GM19238 (cell line): ENCODE results near the gene TMCC1.
"Not testable (repeated sequence)": the region's sequence is repeated elsewhere in the genome, so short reads cannot be mapped to it uniquely, and the experiment has no call there.

Experiments used
- DNase-seq: peaks from one replicate; pipeline ENCODE4 v3.0.0; 2011; ENCODE audit warnings: low spot score; ENCODE audit not compliant: insufficient read length

The TMCC1 gene

DNA sequence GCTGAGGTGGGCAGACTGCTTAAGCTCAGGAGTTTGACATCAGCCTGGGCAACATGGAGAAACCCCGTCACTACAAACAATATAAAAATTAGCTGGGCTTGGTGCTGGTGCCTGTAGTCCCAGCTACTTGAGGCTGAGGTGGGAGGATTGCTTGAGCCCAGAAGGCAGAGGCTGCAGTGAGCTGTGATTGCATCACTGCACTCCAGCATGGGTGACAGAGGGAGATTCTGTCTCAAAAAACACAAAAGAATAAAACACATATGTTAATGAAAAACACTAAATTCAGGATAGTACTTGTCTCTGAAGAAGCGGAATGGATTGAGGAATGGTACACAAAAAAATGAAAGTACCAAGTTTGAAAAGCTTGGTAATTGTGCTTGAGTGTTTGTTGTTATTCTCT lies 159.1 kb downstream of the TMCC1 start:
- no peak for DNase-seq

DNA sequence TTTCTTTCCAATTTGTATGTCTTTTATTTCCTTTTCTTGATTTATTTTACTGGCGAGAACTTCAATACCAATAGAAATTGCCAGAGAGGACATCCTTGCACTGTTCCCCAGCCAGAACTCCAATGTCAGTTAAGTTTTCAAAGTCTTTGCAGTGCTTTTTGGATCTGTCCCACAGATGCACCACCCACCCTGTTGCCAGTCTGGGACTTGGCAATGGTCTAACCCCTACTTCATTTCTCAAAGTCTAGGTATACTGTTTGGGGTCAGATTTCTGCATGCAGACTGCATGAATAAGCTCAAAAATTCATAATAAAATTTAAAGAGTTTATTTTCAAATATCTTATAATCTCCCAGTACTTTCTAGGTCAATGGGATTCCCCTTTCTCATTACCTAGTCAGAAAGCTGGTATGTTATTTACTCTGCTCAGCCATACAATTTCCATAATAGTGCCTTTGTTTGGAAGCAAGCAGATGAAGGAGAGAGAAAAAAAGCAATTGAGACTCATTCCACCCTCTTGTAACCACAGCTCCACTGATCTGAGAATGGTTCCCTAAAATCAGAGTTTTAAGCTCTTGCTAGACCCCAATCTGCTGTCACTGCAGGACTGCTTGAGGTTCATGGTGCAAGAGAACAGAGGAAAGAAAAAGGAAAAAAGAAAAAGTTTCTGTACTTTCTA lies 161.2 kb downstream of the TMCC1 start:
- DNase-seq: no peak

DNA sequence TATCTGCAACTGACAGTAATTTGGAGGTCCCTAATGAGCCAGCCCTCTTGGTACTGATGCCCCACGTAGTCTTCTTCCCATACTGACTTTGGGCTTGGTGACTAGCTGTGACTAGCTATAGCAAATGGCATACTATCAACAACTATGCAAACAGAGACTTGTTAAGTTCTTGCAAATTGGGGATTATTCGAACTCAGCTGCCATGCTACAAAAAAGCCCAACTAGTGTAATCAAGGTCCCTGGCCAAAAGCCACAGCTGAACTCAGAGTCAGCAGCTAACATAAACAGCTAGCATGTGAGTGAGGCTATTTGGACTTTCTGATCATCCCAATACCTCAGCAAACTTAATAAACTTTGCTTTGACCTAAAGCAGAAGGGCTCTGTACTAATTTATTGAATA lies 165.8 kb downstream of the TMCC1 start:
- DNase-seq: no peak

DNA sequence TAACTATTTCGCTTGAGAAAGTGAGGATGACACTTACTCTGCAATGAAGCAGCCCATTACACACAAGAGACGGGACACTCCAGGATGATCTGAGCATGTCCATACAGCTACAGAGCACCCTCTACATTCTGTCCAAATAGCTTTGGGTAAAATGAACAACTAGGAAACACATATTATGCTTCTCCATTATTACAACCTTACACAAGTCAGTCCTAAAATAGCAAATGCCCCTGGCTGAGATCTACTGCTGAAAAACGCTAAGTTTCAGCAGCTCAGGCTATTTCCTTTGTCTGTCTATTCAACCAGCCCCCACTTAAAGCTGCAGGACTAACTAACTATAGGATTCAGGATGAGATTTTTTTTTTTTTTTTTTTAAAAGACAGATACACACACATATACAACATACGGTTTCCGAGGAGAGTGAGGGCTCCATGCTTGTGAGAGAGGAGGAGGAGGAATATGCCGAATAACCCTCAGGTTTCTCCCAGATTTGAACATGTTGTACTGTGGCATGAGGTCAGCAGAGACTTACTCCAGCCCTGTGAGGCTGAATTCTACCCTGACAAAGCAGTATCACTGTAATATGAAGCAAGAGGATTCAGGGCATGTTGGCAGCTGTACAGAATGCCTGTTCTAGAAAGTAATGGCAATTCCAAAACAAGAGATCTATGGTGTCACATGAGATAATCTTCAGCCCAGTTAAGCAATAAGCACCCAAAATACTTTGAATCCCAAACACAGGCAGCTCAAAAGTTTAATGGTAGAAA lies 169.8 kb downstream of the TMCC1 start:
- no peak for DNase-seq

DNA sequence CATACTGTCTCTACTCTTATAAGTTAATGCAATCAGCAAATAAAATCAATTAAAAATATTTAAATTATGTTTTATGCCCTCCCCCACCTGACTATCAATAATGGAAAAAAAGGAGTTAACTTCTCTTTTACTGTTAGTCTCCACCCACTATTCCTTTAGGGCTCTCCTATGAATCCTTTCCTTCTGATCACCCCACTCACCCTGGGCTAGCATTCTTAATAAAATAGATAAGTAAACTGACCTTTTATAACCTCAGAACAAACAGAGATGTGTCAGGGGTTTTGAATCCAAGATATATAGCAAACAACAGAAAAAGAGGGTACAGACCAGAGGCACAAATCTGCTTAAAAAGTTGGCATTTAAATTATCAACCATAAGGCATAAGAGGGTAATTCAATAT lies 171.0 kb downstream of the TMCC1 start:
- no peak for DNase-seq

DNA sequence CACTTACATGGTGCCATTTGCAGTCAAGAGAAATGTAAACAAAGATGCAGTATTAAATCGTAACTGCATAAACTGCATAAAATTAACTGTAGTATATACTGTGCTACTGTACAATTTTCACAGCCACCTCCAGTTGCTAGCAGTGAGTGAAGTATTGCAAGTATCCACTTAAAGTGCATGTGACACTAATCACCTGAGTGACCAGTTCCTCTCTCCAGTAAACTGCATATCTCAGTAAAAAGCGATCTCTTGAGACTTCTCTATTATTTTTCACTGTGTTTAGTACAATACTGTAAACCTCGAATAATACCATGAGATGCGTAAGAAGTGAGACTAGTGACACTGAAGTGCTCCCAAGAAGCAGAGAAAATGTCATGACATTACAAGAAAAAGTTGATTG lies 175.3 kb downstream of the TMCC1 start:
- no peak for DNase-seq

DNA sequence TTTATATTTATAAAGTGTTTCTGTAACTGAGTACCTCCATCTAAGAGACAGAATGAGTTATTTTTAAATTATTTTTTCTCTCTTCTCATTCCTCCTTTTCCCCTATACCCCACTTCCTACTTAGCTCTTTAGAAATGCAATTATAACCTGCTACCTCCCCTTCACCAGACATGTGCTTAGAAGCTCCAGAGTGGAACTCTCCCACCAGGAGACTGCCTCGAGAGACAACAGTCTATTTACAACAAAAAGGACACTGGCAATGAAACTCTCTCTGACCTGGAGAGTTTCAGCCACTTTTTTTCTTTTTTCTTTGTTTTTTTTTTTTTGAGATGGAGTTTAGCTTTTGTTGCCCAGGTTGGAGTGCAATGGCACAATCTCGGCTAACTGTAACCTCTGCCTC lies 177.7 kb downstream of the TMCC1 start:
- no peak for DNase-seq

DNA sequence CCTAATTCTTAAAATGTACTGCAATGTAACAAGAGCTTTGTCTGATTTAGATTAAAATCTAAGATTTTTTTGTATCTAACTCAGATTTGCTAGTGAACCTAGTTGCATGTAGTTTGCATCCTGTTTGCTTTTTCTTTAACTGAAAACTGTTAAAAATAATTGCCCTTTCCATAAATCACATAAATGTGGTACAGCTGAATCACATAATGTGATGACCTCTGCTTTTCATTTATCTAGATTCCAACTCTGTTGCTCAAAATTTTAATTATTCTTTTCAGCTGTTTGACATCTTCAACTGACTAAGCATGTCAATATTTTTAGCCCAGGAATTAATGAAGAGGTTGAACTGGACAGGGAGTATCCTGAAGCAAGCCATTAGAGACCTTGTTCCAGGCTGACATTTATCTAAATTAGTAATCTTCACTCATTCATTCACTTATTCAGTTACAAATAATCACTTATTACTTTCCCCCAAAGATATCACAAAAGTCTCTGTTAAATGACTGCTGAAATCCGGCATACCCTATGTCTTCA lies 185.1 kb downstream of the TMCC1 start:
- DNase-seq: no peak

DNA sequence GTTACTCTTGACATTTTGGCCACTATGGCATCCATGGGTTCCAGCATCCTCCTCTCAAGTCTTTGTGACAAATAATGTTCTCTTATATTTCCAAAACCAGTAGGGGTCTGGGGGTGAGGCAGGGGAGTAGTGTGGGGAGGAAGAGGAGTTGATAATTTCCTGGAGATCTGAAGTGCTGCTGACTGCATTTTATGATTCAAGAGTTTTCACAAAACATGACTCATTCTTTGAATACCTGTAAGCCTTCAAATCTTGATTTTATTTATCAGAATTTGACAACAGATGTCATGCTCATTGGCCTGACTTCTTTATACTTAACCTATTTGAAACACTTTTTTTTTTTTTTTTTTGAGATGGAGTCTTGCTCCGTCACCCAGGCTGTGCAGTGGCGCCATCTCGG lies 188.2 kb downstream of the TMCC1 start:
- no peak for DNase-seq

DNA sequence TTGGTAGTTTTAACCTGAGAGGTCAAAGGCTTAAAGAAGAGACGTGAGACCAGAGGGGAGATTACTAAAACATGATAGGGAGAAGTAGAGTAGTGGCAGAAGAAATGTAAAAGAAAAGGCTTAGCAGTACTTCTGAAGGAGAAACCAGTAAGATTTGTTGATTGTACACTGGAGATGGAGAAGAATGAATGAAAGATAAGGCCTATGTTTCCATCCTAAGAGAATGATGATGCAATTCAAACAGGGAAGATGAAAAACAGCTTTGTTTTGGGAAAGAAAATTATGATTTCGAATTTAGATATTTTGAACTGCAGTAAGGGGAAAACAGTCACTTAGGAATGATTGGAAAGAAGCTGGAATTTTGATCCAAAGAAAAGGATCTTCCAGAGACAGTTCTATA lies 189.6 kb downstream of the TMCC1 start:
- no peak for DNase-seq

DNA sequence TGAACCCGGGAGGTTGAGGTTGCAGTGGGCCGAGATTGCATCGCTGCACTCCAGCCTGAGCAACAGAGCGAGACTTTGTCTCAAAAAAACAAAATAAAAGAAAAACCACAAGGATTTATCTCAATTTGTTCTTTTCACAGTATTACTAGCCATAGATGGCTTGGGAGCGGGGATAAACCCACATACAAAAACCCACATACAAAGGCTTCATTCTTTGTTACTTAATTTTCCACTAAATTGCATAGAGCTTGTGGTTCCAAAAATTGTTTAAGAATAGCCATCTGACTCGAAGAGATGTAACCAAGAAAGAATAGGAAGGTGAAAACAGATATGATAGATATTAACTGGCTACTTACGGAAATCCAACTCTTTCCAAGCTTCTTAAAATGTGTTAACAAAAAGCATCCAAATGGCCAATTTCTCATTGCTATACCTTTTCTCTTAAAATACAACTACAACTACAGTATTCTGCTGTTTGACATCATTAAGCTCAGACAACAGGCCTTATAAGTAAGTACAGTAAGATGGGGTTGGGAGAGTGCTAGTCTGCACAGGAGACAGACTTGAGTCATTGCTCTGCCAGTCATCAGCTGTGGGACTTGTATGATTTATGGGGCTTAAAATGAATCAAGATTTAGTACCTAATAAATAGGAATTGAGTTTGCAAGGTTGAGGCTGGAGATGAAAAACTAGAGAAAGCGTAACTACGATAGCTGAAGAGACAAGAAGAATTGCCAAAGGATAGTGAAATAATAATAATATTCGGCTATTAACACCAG lies 190.4 kb downstream of the TMCC1 start:
- no peak for DNase-seq

DNA sequence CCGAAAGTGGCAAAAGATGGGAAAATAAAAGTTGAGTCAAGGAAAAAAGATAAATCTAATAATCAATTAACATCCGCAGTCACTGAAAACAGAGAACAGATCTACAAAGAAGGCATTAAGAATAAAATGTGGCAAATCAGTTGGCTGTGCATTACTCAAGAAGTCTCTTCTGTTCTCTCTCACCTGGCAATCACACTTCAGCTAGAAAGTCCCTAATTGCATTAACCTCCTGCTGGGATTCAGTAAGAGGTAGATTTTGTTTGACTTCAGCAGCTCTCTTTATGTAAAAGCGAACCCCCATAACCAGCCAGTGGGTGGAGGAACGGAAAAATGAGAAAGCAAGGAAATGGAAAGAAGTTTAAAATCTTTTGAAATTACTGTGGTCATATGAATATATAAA lies 192.3 kb downstream of the TMCC1 start:
- DNase-seq: no peak

DNA sequence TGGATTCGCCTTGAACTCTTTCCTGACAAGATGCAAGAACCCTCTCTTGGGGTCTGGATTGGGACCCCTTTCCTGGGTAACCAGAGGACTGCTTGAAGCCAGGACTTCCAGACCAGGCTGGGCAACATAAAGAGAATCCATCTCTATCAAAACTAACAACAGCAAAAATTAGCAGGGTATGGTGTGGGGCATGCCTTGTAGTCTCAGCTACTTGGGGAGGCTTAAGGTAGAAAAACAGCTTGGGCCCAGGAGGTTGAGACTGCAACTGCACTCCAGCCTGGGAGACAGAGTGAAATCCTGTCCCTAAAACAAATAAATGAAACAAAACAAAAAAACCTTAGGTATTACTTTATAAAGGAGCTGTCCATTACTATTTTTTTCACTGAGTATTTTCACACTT lies 193.9 kb downstream of the TMCC1 start:
- no peak for DNase-seq

DNA sequence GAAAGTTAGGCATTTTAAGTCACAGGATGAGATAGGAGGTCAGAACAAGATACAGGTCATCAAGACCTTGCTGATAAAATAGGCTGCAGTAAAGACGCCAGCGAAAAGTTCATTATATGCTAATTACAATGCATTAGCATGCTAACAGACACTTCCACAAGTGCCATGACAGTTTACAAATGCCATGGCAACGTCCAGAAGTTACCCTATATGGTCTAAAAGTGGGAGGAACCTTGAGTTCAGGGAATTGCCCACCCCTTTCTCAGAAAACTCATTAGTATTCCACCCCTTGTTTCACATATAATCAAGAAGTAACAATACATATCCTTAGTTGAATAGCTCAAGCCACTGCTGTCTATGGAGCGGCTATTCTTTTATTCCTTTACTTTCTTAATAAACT lies 194.3 kb downstream of the TMCC1 start:
- DNase-seq: no peak

DNA sequence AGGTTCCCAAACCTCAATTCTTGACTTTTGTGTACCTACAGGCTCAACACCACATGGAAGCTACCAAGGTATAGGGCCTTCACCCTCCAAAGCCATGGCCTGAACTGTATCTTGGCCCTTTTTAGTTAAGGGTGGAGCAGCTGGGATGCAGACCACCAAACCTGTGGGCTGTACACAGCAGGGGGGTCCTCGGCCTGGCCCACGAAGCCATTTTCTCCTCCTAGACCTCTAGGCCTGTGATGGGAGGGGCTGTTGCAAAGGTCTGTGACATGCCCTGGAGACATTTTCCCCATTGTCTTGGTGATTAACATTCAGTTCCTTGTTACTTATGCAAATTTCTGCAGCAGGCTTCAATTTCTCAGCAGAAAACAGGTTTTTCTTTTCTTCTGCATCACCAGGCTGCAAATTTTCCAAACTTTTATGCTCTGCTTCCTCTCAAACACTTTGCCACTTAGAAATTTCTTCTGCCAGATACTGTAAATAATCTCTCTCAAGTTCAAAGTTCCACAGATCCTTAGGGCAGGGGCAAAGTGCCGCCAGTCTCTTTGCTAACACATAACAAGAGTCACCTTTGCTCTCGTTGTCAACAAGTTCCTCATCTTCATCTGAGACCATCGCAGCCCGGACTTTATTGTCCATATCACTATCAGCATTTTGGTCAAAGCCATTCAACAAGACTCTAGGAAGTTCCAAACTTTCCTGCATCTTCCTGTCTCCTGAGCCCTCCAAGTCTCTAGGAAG lies 196.1 kb downstream of the TMCC1 start:
- no peak for DNase-seq

DNA sequence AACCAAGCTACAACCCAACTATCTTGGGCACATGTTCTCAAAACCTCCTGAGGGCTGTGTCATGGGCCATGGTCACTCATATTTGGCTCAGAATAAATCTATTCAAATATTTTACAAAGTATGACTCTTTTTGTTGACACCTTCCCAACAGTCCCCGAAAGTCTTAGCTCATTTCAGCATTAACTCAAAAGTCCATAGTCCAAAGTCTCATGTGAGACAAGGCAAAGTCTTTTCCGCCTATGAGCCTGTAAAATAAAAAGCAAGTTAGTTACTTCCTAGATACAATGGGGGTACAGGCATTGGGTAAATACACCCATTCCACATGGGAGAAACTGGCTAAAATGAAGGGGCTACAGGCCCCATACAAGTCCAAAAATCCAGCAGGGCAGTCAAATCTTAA lies 197.1 kb downstream of the TMCC1 start:
- not testable (repeated sequence) for DNase-seq

DNA sequence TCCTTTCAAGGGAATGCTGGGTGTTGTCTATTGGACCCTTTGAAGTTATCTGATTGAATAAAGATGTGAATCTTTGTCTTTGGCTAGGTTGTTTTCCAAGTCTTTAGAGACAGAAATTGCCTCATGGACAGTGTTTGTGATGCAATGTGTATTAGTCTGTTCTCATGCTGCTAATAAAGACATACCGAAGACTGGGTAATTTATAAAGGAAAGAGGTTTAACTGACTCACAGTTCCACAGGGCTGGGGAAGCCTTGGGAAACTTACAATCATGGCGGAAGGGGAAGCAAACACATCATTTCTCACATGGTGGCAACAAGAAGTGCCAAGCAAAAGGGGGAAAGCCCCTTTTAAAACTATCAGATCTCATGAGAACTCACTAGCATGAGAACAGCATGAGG lies 198.3 kb downstream of the TMCC1 start:
- DNase-seq: no peak

DNA sequence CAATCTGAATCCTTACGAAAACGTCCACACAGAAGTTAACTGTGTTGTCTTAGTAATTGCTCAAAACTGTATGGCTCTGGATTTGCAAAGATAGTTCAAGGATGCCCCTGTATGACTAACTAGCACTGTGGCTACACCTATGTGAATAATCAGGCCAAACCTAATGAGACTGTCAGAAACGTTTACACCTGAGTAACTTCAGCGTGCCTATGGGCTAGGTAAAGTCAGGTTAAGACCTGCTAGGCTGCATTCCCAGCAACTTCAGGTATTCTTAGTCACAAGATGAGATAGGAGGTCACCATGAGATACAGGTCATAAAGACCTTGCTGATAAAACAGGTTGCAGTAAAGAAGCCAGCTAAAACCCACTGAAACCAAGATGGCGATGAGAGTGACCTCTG lies 199.3 kb downstream of the TMCC1 start:
- no peak for DNase-seq

DNA sequence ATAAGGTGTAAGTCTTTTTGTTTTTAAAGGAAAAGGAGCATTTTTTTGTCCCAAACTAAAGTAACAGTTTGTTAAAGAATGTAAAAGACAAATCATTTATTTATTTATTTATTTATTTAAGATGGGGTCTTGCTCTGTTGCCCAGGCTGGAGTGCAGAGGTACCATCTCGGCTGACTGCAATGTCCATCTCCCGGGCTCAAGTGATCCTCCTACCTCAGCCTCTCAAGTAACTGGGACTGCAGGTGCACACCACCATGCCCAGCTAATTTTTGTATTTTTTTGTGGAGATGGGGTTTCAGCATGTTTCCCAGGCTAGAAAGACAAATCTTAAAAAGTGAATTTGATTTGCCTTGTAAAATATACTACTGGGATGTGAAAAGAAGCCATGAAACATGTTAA lies 200.8 kb downstream of the TMCC1 start:
- DNase-seq: no peak

DNA sequence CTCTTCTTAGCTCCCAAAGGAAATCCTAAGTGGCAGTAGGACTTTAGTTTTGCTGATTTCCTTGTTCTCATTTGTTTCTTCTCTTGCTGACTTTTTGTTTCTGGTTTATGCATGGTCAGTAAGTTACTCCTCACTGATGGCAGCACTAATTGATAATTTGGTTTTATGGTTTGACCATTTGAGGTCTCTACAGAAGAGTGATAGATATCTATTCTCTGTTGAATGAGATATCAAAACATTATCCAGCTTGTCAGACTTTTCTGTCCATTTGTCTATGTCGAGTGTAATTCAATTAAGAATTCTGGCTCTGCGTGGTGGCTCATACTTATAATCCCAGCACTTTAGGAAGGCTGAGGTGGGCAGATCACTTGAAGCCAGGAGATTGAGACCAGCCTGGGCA lies 202.5 kb downstream of the TMCC1 start:
- DNase-seq: no peak

DNA sequence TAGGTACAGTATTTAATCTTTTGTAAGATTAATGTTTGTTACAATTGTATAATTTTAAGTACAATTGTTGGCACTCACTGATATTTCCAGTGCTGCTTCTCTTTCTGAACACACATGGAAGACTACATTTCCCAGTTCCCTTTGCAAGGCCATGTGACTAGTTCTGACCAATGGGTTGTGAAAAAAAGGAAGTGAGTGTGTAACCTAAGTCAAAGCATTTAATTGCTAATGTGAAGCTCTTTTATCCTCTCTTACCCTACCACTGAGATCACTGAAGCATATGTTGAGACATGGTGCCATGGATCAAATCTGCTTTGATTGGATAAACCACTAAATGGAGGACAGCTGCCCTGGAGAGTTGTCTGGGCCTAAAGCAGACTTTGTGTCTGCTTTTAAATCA lies 203.1 kb downstream of the TMCC1 start:
- DNase-seq: peak; percentile 37

DNA sequence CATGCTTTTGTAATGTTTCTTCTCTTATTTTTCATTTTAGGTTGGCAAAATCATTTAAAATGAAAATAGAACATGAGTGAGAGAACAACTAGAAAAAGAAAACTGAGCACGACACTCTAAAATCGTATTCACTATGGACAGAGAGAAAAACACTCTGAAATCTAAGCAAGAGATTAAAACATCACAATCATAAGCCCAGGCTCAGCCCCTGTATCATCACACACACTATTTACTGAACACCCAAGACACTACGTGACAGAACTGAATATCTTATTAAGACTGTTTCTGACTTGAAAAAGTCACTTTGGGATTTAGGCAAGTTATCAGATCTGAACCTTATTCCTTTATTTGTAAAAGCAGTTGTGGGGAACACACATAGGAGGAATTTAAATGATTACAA lies 204.5 kb downstream of the TMCC1 start:
- no peak for DNase-seq
